ENCODE measurements around the gene KIAA1614. TPM values are rescaled to one million over a fixed set of nuclear protein-coding genes. Genes with fewer than 3 reads are reported as not detected.

Gene KIAA1614
- total RNA-seq, 2 experiments from 2014 or later, result 0.06 to 0.80 TPM

GRCh38 chr1:180974236-180974635, 61.5 kb downstream of the KIAA1614 start:
- POLR2A ChIA-PET, result interaction anchor here (0.7 kb wide), 1 partner anchor 17 kb away, joined by 3 read pairs; no protein-coding TSS in a partner anchor
- no peak overlapping the region for H2AFZ ChIP-seq (ENCODE audit: low read length)
- H3K4me3 ChIP-seq (ENCODE audit: low read depth, low read length, poor library complexity, severe bottlenecking), result no peak overlapping the region
- no peaks in the 10 kb centered on the region for H4K20me1 ChIP-seq (ENCODE audit: insufficient read depth, low read length)
- no peaks in the 10 kb centered on the region for H3K9me2 ChIP-seq (ENCODE audit: insufficient read depth, low read length)
- H3K79me2 ChIP-seq (ENCODE audit: insufficient read depth, low read depth, low read length), result no peaks in the 10 kb centered on the region
- H3K27ac ChIP-seq (ENCODE audit: low read depth, low read length, poor library complexity, severe bottlenecking), result no peak overlapping the region
- no peaks in the 10 kb centered on the region for H3K9me3 ChIP-seq (ENCODE audit: low read length)
- TF ChIP-seq CTCF (conservative IDR thresholded peaks at IDR 0.05; ENCODE audit: low read length) (no peak), EZH2phosphoT487 (IDR thresholded peaks at IDR 0.05; ENCODE audit: borderline replicate concordance, low read depth, low read length) (no peak)
- no peak overlapping the region for H3K4me2 ChIP-seq (ENCODE audit: low read length)
- intact Hi-C loops (cut with micrococcal nuclease; ENCODE audit: unreplicated experiment), result no loop called here
- no peaks in the 10 kb centered on the region for H3K4me1 ChIP-seq (ENCODE audit: insufficient read depth, low read length, poor library complexity, severe bottlenecking)
- no peak for DNase-seq (ENCODE audit: low spot score)
- BruUV-seq (replicated peaks), result TSS peak; percentile 26
- H3K36me3 ChIP-seq (ENCODE audit: insufficient read depth, low read length), result peaks cover 34% of the 10 kb centered on the region
- CTCF ChIA-PET (ENCODE audit: unreplicated experiment), result no interaction called here

- POLR2A ChIA-PET, result interaction anchor here (1.0 to 1.2 kb wide), 2 partner anchors 19 to 24 kb away, joined by 3 read pairs; no protein-coding TSS in a partner anchor
Measured at GRCh38 chr1:180975551-180975950, 62.9 kb downstream of the KIAA1614 start.

More at GRCh38 chr1:180975551-180975950, 62.9 kb downstream of the KIAA1614 start:
- CTCF ChIA-PET (ENCODE audit: unreplicated experiment), result no interaction called here
- no TSS peak for BruUV-seq (replicated peaks)
- H3K4me1 ChIP-seq (ENCODE audit: insufficient read depth, low read length, poor library complexity, severe bottlenecking), result no peaks in the 10 kb centered on the region
- TF ChIP-seq CTCF (conservative IDR thresholded peaks at IDR 0.05; ENCODE audit: low read length) (no peak), EZH2phosphoT487 (IDR thresholded peaks at IDR 0.05; ENCODE audit: borderline replicate concordance, low read depth, low read length) (no peak)
- H3K79me2 ChIP-seq (ENCODE audit: insufficient read depth, low read depth, low read length), result no peaks in the 10 kb centered on the region
- H2AFZ ChIP-seq (ENCODE audit: low read length), result no peak overlapping the region
- no peak overlapping the region for H3K4me3 ChIP-seq (ENCODE audit: low read depth, low read length, poor library complexity, severe bottlenecking)
- no peaks in the 10 kb centered on the region for H3K9me2 ChIP-seq (ENCODE audit: insufficient read depth, low read length)
- no peaks in the 10 kb centered on the region for H3K9me3 ChIP-seq (ENCODE audit: low read length)
- no peaks in the 10 kb centered on the region for H4K20me1 ChIP-seq (ENCODE audit: insufficient read depth, low read length)
- H3K4me2 ChIP-seq (ENCODE audit: low read length), result no peak overlapping the region
- H3K36me3 ChIP-seq (ENCODE audit: insufficient read depth, low read length), result peaks cover 37% of the 10 kb centered on the region
- intact Hi-C loops (cut with micrococcal nuclease; ENCODE audit: unreplicated experiment), result no loop called here
- H3K27ac ChIP-seq (ENCODE audit: low read depth, low read length, poor library complexity, severe bottlenecking), result no peak overlapping the region
- DNase-seq (ENCODE audit: low spot score), result no peak
